Mucosa of stomach (tissue), 1 donor: ENCODE data around the gene DHX40.
A peak's percentile ranks its signal among the peaks of the same experiment; 100 is the strongest.
"Not testable (repeated sequence)": the region's sequence is repeated elsewhere in the genome, so short reads cannot be mapped to it uniquely, and the experiment has no call there.

Source experiments
- H3K27me3 ChIP-seq: one replicate; pipeline ENCODE4 v1.7.0; 2013; ENCODE audit warnings: mild to moderate bottlenecking, low read length; ENCODE audit not compliant: control insufficient read depth, insufficient read depth
- H3K36me3 ChIP-seq: one replicate; pipeline ENCODE4 v1.7.0; 2013; ENCODE audit warnings: low read length; ENCODE audit not compliant: control insufficient read depth, insufficient read depth
- H3K4me1 ChIP-seq: one replicate; pipeline ENCODE4 v1.7.0; 2013; ENCODE audit warnings: mild to moderate bottlenecking, low read length; ENCODE audit not compliant: control insufficient read depth, insufficient read depth
- H3K4me3 ChIP-seq: one replicate; pipeline ENCODE4 v1.7.0; 2013; ENCODE audit warnings: low read length
- H3K9ac ChIP-seq: one replicate; pipeline ENCODE4 v1.7.0; 2013; ENCODE audit warnings: mild to moderate bottlenecking, low read length, moderate library complexity
- H3K9me3 ChIP-seq: one replicate; pipeline ENCODE4 v1.7.0; 2013; ENCODE audit warnings: mild to moderate bottlenecking, low read length, moderate library complexity; ENCODE audit not compliant: control insufficient read depth
- donor health status: Pancreatic carcinoma.

The DHX40 gene

GRCh38 chr17:59572301-59572924 lies 7.0 kb downstream of the DHX40 start:
- Histone ChIP-seq H3K4me3 (no peak overlapping the region), H3K4me1 (no peaks in the 10 kb centered on the region), H3K9ac (no peak overlapping the region), H3K36me3 (no peaks in the 10 kb centered on the region), H3K27me3 (no peaks in the 10 kb centered on the region), H3K9me3 (no peaks in the 10 kb centered on the region)

- not testable (repeated sequence) for H3K9me3 ChIP-seq, H3K36me3 ChIP-seq, H3K27me3 ChIP-seq, H3K9ac ChIP-seq, H3K4me1 ChIP-seq, H3K4me3 ChIP-seq
Observed at GRCh38 chr17:59584168-59584567, 18.8 kb downstream of the DHX40 start.

- no peaks in the 10 kb centered on the region for H3K36me3 ChIP-seq
Observed at GRCh38 chr17:59600169-59600568, 34.8 kb downstream of the DHX40 start.

GRCh38 chr17:59601130-59601529 lies 35.7 kb downstream of the DHX40 start:
- no peak overlapping the region for H3K9ac ChIP-seq
- H3K27me3 ChIP-seq: no peaks in the 10 kb centered on the region
- no peaks in the 10 kb centered on the region for H3K9me3 ChIP-seq
- H3K4me1 ChIP-seq: no peaks in the 10 kb centered on the region
- no peak overlapping the region for H3K4me3 ChIP-seq
- no peaks in the 10 kb centered on the region for H3K36me3 ChIP-seq

More at GRCh38 chr17:59600169-59600568, 34.8 kb downstream of the DHX40 start:
- Histone ChIP-seq H3K9me3 (no peaks in the 10 kb centered on the region), H3K27me3 (no peaks in the 10 kb centered on the region), H3K4me3 (no peak overlapping the region), H3K9ac (no peak overlapping the region), H3K4me1 (no peaks in the 10 kb centered on the region)

- H3K27me3 ChIP-seq: no peaks in the 10 kb centered on the region
- no peaks in the 10 kb centered on the region for H3K36me3 ChIP-seq
- no peak overlapping the region for H3K4me3 ChIP-seq
- no peak overlapping the region for H3K9ac ChIP-seq
- H3K9me3 ChIP-seq: no peaks in the 10 kb centered on the region
- H3K4me1 ChIP-seq: no peaks in the 10 kb centered on the region
Observed at GRCh38 chr17:59607061-59607460, 41.7 kb downstream of the DHX40 start.

GRCh38 chr17:59607817-59608403 lies 42.5 kb downstream of the DHX40 start:
- H3K4me3 ChIP-seq: no peak overlapping the region
- H3K27me3 ChIP-seq: no peaks in the 10 kb centered on the region
- H3K36me3 ChIP-seq: no peaks in the 10 kb centered on the region
- no peaks in the 10 kb centered on the region for H3K4me1 ChIP-seq
- H3K9ac ChIP-seq: no peak overlapping the region
- H3K9me3 ChIP-seq: no peaks in the 10 kb centered on the region

- Histone ChIP-seq H3K36me3 (no peaks in the 10 kb centered on the region), H3K4me1 (no peaks in the 10 kb centered on the region), H3K4me3 (no peak overlapping the region), H3K9ac (no peak overlapping the region), H3K9me3 (no peaks in the 10 kb centered on the region), H3K27me3 (no peaks in the 10 kb centered on the region)
Observed at GRCh38 chr17:59611503-59611902, 46.1 kb downstream of the DHX40 start.

- Histone ChIP-seq H3K4me3 (no peak overlapping the region), H3K9ac (no peak overlapping the region), H3K27me3 (no peaks in the 10 kb centered on the region), H3K9me3 (no peaks in the 10 kb centered on the region), H3K36me3 (no peaks in the 10 kb centered on the region), H3K4me1 (no peaks in the 10 kb centered on the region)
Observed at GRCh38 chr17:59616253-59616920, 51.0 kb downstream of the DHX40 start.

- Histone ChIP-seq H3K4me1 (peaks cover 7% of the 10 kb centered on the region), H3K27me3 (no peaks in the 10 kb centered on the region), H3K36me3 (no peaks in the 10 kb centered on the region), H3K9me3 (no peaks in the 10 kb centered on the region), H3K9ac (no peak overlapping the region), H3K4me3 (no peak overlapping the region)
Observed at GRCh38 chr17:59617156-59617732, 51.8 kb downstream of the DHX40 start.

- Histone ChIP-seq H3K27me3 (no peaks in the 10 kb centered on the region), H3K36me3 (no peaks in the 10 kb centered on the region), H3K4me1 (peaks cover 19% of the 10 kb centered on the region), H3K9me3 (no peaks in the 10 kb centered on the region), H3K9ac (peak overlapping the region; percentile 100), H3K4me3 (peak overlapping the region; percentile 95)
Observed at GRCh38 chr17:59619035-59619297, 53.6 kb downstream of the DHX40 start.

- peaks cover 21% of the 10 kb centered on the region for H3K4me1 ChIP-seq
- H3K9ac ChIP-seq: peak within 1 kb of the TSS; percentile 100
- H3K27me3 ChIP-seq: no peaks in the 10 kb centered on the region
- H3K36me3 ChIP-seq: no peaks in the 10 kb centered on the region
- H3K4me3 ChIP-seq: peak within 1 kb of the TSS; percentile 95
- no peaks in the 10 kb centered on the region for H3K9me3 ChIP-seq
Observed at GRCh38 chr17:59619298-59620063, 54.1 kb downstream of the DHX40 start, which contains the start of gene CLTC. TSS of gene CLTC (plus strand) at chr17:59619895. CDS start at chr17:59620132, 237 bp downstream.

- Histone ChIP-seq H3K4me3 (peak overlapping the region; percentile 95), H3K27me3 (no peaks in the 10 kb centered on the region), H3K9ac (peak overlapping the region; percentile 100), H3K36me3 (no peaks in the 10 kb centered on the region), H3K4me1 (peaks cover 21% of the 10 kb centered on the region), H3K9me3 (no peaks in the 10 kb centered on the region)
Observed at GRCh38 chr17:59620064-59620359, 54.6 kb downstream of the DHX40 start.
